ENCODE measurements around the gene EID2.

DNA sequence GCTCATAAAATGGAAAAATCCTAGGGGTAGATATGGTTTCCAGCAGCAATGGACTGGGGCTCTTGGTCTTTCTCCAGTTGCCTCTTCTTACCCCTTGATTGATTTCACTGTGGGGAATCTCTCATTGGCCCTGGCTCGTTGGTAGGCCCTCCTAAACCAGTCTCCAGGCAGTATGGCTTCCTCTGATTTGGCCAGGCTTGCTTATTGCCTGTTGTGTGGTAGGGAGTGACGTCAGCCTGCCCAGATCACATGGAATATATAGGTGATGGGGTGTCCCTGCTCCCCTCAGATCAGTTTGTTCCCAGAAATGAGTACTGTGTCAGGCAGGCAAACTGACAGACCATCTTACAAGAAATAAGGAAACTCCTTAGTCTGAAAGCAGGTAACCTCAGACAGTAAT lies 30.7 kb downstream of the EID2 start:
- TF ChIP-seq, protein P1, sequence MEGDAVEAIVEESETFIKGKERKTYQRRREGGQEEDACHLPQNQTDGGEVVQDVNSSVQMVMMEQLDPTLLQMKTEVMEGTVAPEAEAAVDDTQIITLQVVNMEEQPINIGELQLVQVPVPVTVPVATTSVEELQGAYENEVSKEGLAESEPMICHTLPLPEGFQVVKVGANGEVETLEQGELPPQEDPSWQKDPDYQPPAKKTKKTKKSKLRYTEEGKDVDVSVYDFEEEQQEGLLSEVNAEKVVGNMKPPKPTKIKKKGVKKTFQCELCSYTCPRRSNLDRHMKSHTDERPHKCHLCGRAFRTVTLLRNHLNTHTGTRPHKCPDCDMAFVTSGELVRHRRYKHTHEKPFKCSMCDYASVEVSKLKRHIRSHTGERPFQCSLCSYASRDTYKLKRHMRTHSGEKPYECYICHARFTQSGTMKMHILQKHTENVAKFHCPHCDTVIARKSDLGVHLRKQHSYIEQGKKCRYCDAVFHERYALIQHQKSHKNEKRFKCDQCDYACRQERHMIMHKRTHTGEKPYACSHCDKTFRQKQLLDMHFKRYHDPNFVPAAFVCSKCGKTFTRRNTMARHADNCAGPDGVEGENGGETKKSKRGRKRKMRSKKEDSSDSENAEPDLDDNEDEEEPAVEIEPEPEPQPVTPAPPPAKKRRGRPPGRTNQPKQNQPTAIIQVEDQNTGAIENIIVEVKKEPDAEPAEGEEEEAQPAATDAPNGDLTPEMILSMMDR (conservative IDR thresholded peaks at IDR 0.05; ENCODE audit: low read depth, low read length): no peak
- TF ChIP-seq EZH2 (IDR thresholded peaks at IDR 0.05; ENCODE audit: borderline replicate concordance, low read depth, low read length, poor library complexity, severe bottlenecking): no peak

All from A673 (cell line).